Measurements from ENCODE around the gene ENPP6. TPM values are rescaled to one million over a fixed set of nuclear protein-coding genes. Genes with fewer than 3 reads are reported as not detected.

ENPP6 gene
- total RNA-seq, result not detected in 2 replicates

DNA sequence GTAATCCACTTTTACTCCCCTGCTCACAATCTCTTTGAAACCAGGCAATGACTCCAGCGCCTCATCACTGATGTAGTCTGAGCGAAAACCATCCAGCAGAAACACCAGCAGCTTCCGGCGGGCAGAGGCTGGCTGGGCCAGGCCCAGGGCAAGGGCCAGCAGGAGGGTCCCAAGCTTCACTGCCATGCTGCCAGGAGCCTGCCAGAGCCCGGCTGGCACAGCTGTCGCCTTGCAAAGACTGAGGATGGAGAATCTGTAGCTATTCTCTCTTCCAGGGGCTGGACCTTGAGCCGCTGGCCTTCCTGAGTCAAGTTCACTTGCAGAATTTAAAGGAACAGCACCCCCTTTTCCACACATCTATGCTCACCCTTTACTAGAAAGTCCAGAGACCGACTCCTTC is at the start of gene ENPP6:
Gene ENPP6, minus strand, starts transcription at position 240 of the 400 bp plus-strand sequence. Its CDS starts 54 bp downstream, at position 186.

